Thoracic aorta (tissue), 2 donors: ENCODE measurements around the gene ITGA6. TPM values are rescaled to one million over a fixed set of nuclear protein-coding genes. Genes with fewer than 3 reads are reported as not detected.

Experiments
- ATAC-seq: fragments of 150-250 bp; one replicate; pipeline ENCODE4 v1.8.0; 2017; ENCODE audit warnings: low read depth; ENCODE audit not compliant: insufficient number of reproducible peaks, low FRiP score
- DNase-seq: peaks from one replicate; pipeline ENCODE4 v3.0.0-alpha.2; 2020; ENCODE audit warnings: low spot score
- H3K27ac ChIP-seq, 2 donors: fragments of 200-600 bp; sonication (generic); 1 replicate in 1 of 2; 2 replicates in 1 of 2; pipeline ENCODE4 v1.5.1; 2016; ENCODE audit warnings: mild to moderate bottlenecking in 2 of 2, moderate library complexity in 2 of 2
- H3K27me3 ChIP-seq: fragments of 200-600 bp; sonication (generic); replicated peaks from 2 replicates; pipeline ENCODE4 v1.6.0; 2016; ENCODE audit warnings: mild to moderate bottlenecking; ENCODE audit not compliant: insufficient read depth
- H3K36me3 ChIP-seq: fragments of 200-600 bp; sonication (generic); one replicate; pipeline ENCODE4 v1.5.1; 2016
- H3K4me1 ChIP-seq, 2 donors: fragments of 200-600 bp; sonication (generic); 1 replicate in 1 of 2; 2 replicates in 1 of 2; pipeline versions ENCODE4 v1.5.1 to v1.6.0; 2016; ENCODE audit warnings: low read depth in 2 of 2, mild to moderate bottlenecking in 1 of 2; ENCODE audit not compliant: control insufficient read depth in 1 of 2
- H3K4me3 ChIP-seq: fragments of 200-600 bp; sonication (generic); 2 replicates; pipeline ENCODE4 v1.5.1; 2016; ENCODE audit warnings: mild to moderate bottlenecking
- H3K9me3 ChIP-seq: fragments of 200-600 bp; sonication (generic); 2 replicates; pipeline ENCODE4 v1.5.1; 2016
- total RNA-seq, 2 donors: library from RNA; depleted of rRNA; stranded (reverse); fragments of >200 nt; gene quantifications; one replicate each; pipeline versions ENCODE4 v1.1.0 to v1.2.3, GENCODE V29; 2016
- TF ChIP-seq, protein P1 (sequence below): fragments of 200-600 bp; sonication (generic); IDR thresholded peaks from one replicate; pipeline ENCODE4 v1.5.1; 2019; ENCODE audit warnings: antibody characterized with exemption

ITGA6 gene
- total RNA-seq, 2 donors from 2014 or later: 20.2 to 27.3 TPM

DNA sequence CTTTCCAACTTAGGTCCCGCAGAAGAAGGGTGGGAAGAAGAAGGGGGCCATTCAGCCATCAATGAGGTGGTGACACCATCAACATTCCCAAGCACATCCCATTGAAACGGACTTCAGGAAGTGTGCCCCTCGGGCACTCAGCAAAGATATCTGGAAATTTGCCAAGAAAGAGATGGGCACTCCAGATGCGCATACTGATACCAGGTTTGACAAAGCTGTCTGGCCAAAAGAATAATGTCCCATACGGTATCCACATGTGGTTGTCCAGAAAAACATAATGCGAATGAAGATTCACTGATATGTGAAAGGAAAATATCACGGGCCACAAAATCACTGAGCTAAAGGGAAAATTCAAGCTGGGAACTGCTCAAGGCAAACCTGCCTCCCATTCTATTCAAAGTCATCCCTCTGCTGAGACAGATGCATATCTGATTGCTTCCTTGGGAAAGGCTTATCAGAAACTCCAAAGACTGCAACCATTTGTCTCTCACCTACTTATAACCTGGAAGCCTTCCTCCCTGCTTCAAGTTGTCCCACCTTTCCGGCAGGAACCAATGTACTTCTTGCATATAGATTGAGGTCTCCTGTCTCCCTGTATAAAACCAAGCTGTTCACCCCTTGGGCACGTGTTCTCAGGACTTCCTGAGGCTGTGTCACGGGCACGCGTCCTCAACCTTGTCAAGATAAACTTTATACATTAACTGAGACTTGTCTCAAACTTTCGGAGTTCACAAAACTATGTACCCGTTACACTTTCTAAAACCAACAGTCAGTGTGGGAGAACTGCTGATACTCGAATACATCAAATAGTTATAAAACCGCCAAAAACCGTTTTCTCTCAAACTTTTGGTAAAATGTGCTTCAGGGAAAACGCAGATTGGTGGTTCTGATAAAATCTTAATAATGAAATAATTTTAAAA, 127.2 kb downstream of the ITGA6 start:
- Histone ChIP-seq H3K27ac (no peak overlapping the region), H3K4me3 (peak overlapping the region; percentile 94)
- TF ChIP-seq, protein P1, sequence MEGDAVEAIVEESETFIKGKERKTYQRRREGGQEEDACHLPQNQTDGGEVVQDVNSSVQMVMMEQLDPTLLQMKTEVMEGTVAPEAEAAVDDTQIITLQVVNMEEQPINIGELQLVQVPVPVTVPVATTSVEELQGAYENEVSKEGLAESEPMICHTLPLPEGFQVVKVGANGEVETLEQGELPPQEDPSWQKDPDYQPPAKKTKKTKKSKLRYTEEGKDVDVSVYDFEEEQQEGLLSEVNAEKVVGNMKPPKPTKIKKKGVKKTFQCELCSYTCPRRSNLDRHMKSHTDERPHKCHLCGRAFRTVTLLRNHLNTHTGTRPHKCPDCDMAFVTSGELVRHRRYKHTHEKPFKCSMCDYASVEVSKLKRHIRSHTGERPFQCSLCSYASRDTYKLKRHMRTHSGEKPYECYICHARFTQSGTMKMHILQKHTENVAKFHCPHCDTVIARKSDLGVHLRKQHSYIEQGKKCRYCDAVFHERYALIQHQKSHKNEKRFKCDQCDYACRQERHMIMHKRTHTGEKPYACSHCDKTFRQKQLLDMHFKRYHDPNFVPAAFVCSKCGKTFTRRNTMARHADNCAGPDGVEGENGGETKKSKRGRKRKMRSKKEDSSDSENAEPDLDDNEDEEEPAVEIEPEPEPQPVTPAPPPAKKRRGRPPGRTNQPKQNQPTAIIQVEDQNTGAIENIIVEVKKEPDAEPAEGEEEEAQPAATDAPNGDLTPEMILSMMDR: no peak

DNA sequence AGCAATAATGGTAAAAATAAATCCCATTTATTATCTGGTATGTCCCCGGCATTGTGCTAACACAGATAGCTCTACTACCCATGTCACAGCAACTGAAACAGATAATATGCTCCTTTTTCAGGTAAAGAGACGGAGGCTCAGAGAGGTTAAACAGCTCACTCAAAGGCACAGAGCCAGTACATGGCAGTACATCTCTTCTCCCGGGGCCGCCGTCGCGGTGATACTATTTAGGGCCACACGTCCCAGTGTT, 127.8 kb downstream of the ITGA6 start:
- H3K4me1 ChIP-seq: peaks cover 4 to 11% of the 10 kb centered on the region in 2 donors

More for the DNA sequence above, 127.2 kb downstream of the ITGA6 start:
- Histone ChIP-seq H3K36me3 (no peaks in the 10 kb centered on the region), H3K4me1 (peaks cover 4 to 11% of the 10 kb centered on the region in 2 donors), H3K27me3 (no peaks in the 10 kb centered on the region), H3K9me3 (no peaks in the 10 kb centered on the region)
- DNase-seq (no peak), ATAC-seq (no peak)

More for the DNA sequence above, 127.8 kb downstream of the ITGA6 start:
- peak overlapping the region; percentile 76 to 86 for H3K27ac ChIP-seq
- peak overlapping the region; percentile 94 for H3K4me3 ChIP-seq
- DNase-seq (no peak), ATAC-seq (no peak)
- no peaks in the 10 kb centered on the region for H3K27me3 ChIP-seq
- H3K9me3 ChIP-seq: no peaks in the 10 kb centered on the region
- TF ChIP-seq, protein P1: no peak
- H3K36me3 ChIP-seq: no peaks in the 10 kb centered on the region

Other genes with a start within 250 kb of the ITGA6 start
- 10 to 100 TPM; 15.7 to 18.7 TPM for gene PDK1, start 128.5 kb downstream of the ITGA6 start, total RNA-seq